Cardiac muscle cell (in vitro differentiated cells and primary cell): ENCODE results near the gene ZNF304. TPM values are rescaled to one million over a fixed set of nuclear protein-coding genes. Genes with fewer than 3 reads are reported as not detected.

ENCODE experiments used
- DNase-seq, 2 donors: peaks; one replicate each; pipeline versions ENCODE4 v3.0.0 to v3.0.0-alpha.2; 2010 to 2017; ENCODE audit warnings: low read depth in 1 of 2, low spot score in 1 of 2
- H3K27ac ChIP-seq: fragments of 200-600 bp; sonication (generic); 2 replicates; pipeline ENCODE4 v1.5.1; 2016
- H3K27me3 ChIP-seq: fragments of 200-600 bp; sonication (generic); 2 replicates; pipeline ENCODE4 v1.6.0; 2016; ENCODE audit warnings: control low read depth
- H3K36me3 ChIP-seq: fragments of 200-600 bp; sonication (generic); 2 replicates; pipeline ENCODE4 v1.5.1; 2016; ENCODE audit warnings: control low read depth
- H3K4me1 ChIP-seq: fragments of 200-600 bp; sonication (generic); 2 replicates; pipeline ENCODE4 v1.8.1; 2017; ENCODE audit warnings: low read depth, mild to moderate bottlenecking, mixed run types
- H3K4me3 ChIP-seq: fragments of 200-600 bp; sonication (generic); 2 replicates; pipeline ENCODE4 v1.5.1; 2016; ENCODE audit warnings: mild to moderate bottlenecking
- H3K9me3 ChIP-seq: fragments of 200-600 bp; sonication (generic); 2 replicates; pipeline ENCODE4 v1.5.1; 2017; ENCODE audit warnings: low read depth, mild to moderate bottlenecking, control low read depth
- polyA plus RNA-seq: library from polyadenylated mRNA; unstranded; fragments of >200 nt; fragmentation: Nextera tagmentation; extraction: Ambion mirVana; gene quantifications from 2 replicates; pipeline ENCODE4 v1.2.1, GENCODE V29; 2016
- total RNA-seq: library from RNA; depleted of rRNA; stranded (reverse); fragments of >200 nt; gene quantifications from 2 replicates; pipeline ENCODE4 v1.2.3, GENCODE V29; 2016
- TF ChIP-seq, protein P1 (sequence below): IDR thresholded peaks from 2 replicates; pipeline ENCODE4 v1.5.1; 2012; ENCODE audit warnings: low read depth, mild to moderate bottlenecking, low read length

ZNF304 gene
- total and polyA plus RNA-seq, 2 experiments from 2014 or later = 6.2 to 8.0 TPM

DNA sequence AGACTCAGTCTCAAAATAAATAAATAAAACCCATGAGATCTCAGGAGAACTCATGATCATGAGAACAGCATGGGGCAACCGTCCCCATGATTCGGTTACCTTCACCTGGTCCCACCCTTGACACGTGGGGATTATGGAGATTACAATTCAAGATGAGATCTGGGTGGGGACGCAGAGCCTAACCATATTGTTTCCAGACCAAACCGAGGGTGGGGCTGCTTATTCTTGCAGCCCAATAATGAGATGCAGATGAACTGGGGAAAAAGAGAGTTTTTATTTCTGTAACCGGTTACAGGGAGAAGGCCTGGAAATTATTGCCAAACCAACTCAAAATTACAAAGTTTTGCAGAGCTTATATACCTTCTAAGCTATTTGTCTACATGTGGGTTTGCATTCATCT is 25.1 kb downstream of the ZNF304 start:
- H3K27me3 ChIP-seq = no peaks in the 10 kb centered on the region
- H3K4me3 ChIP-seq = no peak overlapping the region
- TF ChIP-seq, protein P1, sequence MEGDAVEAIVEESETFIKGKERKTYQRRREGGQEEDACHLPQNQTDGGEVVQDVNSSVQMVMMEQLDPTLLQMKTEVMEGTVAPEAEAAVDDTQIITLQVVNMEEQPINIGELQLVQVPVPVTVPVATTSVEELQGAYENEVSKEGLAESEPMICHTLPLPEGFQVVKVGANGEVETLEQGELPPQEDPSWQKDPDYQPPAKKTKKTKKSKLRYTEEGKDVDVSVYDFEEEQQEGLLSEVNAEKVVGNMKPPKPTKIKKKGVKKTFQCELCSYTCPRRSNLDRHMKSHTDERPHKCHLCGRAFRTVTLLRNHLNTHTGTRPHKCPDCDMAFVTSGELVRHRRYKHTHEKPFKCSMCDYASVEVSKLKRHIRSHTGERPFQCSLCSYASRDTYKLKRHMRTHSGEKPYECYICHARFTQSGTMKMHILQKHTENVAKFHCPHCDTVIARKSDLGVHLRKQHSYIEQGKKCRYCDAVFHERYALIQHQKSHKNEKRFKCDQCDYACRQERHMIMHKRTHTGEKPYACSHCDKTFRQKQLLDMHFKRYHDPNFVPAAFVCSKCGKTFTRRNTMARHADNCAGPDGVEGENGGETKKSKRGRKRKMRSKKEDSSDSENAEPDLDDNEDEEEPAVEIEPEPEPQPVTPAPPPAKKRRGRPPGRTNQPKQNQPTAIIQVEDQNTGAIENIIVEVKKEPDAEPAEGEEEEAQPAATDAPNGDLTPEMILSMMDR = no peak
- peaks cover 13% of the 10 kb centered on the region for H3K36me3 ChIP-seq
- H3K4me1 ChIP-seq = no peaks in the 10 kb centered on the region
- H3K9me3 ChIP-seq = no peaks in the 10 kb centered on the region
- no peak overlapping the region for H3K27ac ChIP-seq
- no peak for DNase-seq

DNA sequence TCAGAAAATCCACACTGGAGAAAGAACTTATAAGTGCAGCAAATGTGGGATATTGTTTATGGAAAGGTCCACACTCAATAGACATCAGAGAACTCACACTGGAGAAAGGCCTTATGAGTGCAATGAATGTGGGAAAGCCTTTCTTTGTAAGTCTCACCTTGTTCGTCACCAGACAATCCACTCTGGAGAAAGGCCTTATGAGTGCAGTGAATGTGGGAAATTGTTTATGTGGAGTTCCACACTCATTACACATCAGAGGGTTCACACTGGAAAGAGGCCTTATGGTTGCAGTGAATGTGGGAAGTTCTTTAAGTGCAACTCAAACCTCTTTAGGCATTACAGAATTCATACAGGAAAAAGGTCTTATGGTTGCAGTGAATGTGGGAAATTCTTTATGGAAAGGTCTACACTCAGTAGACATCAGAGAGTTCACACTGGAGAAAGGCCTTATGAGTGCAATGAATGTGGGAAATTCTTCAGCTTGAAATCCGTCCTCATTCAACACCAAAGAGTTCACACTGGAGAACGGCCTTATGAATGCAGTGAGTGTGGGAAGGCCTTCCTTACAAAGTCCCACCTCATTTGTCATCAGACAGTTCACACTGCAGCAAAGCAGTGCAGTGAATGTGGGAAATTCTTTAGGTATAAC is 26.6 kb downstream of the ZNF304 start:
- H3K27ac ChIP-seq = no peak overlapping the region
- TF ChIP-seq, protein P1 = no peak
- H3K4me1 ChIP-seq = no peaks in the 10 kb centered on the region
- no peak for DNase-seq
- no peaks in the 10 kb centered on the region for H3K9me3 ChIP-seq
- peaks cover 12% of the 10 kb centered on the region for H3K36me3 ChIP-seq
- H3K4me3 ChIP-seq = no peak overlapping the region
- H3K27me3 ChIP-seq = no peaks in the 10 kb centered on the region

- no peak overlapping the region for H3K27ac ChIP-seq
- TF ChIP-seq, protein P1 = no peak
These were observed 29.9 kb downstream of the ZNF304 start for GRCh38 chr19:57380923-57381322.

DNA sequence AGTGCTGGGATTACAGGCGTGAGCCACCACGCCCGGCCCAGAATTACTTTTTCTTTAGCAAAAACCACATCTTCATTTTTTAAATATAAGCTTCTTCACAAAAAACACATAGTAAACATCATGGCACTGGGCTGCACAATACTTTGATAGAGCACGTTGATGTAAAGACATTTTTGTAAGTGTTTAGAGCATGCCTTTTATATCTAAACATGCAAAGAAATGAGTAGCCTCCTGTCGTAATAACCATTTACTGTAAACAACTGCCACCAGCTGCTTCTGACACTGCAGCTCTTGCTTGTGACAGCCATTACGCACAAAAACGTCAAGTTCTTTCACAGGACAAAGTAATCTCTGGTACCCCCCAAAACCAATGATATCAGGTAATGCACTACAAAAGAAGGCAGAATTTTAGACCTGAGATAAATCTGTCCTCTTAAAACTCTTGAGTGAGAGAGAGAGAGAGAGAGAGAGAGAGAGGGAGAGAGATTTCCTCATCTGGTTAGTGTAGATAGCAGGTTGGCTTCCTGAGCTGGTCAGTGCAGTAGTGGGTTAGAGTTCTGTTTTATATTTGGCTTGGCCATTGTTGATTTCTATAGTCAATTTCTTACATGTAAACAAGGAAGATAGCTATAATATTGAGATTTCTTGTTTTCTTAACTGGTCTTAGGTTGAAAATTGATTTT is 31.9 kb downstream of the ZNF304 start:
- Histone ChIP-seq H3K9me3 (no peaks in the 10 kb centered on the region), H3K4me3 (no peak overlapping the region), H3K27me3 (no peaks in the 10 kb centered on the region), H3K4me1 (no peaks in the 10 kb centered on the region), H3K27ac (no peak overlapping the region), H3K36me3 (peaks cover 6% of the 10 kb centered on the region)
- TF ChIP-seq, protein P1 = no peak
- no peak for DNase-seq

More at GRCh38 chr19:57380923-57381322, 29.9 kb downstream of the ZNF304 start:
- no peaks in the 10 kb centered on the region for H3K9me3 ChIP-seq
- H3K4me3 ChIP-seq = no peak overlapping the region
- H3K4me1 ChIP-seq = no peaks in the 10 kb centered on the region
- no peak for DNase-seq
- H3K36me3 ChIP-seq = peaks cover 6% of the 10 kb centered on the region
- H3K27me3 ChIP-seq = no peaks in the 10 kb centered on the region

DNA sequence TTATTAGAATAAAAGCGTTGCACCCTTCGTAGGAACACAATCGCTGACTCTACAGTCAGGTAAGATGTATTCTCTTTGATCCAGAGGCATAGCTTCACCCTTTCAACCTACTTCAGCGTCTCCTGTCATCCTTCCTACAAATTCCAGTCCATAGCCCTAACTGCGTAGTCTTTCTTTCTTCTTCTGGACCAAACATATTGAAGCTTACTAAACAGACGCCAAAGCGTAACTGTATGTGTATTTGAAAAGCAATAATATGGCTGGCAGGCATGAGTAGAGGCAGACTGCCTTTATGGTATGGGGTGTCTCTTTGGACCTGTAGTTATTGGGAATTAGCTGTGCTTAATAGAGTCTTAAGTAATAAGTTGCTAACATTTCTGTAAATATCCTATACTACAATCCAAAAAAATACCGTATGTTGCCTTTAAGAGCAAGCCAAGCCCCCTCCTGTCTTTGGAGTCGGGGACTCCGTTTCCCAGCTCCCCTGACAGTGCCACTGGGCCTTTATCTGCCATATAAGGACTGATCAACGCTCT is 38.2 kb downstream of the ZNF304 start:
- Histone ChIP-seq H3K4me3 (no peak overlapping the region), H3K36me3 (no peaks in the 10 kb centered on the region), H3K4me1 (peaks cover 10% of the 10 kb centered on the region), H3K27ac (peak overlapping the region; percentile 99), H3K9me3 (no peaks in the 10 kb centered on the region), H3K27me3 (no peaks in the 10 kb centered on the region)
- TF ChIP-seq, protein P1 = no peak
- no peak for DNase-seq
